Type B pancreatic cell (in vitro differentiated cells): ENCODE data around the gene AKAP13. TPM values are rescaled to one million over a fixed set of nuclear protein-coding genes. Genes with fewer than 3 reads are reported as not detected.

Experiments used
- DNase-seq: peaks from one replicate; pipeline ENCODE4 v3.0.0; 2021; ENCODE audit warnings: mixed read lengths; ENCODE audit not compliant: unreplicated experiment; ENCODE audit errors: extremely low spot score
- H3K27ac Mint-ChIP-seq: 2 replicates; pipeline ENCODE4 v1.8.0; 2021; ENCODE audit warnings: mild to moderate bottlenecking, mixed read lengths
- H3K27me3 Mint-ChIP-seq: 2 replicates; pipeline ENCODE4 v1.8.0; 2021; ENCODE audit warnings: mixed read lengths
- H3K36me3 Mint-ChIP-seq: 2 replicates; pipeline ENCODE4 v1.8.0; 2021; ENCODE audit warnings: mixed read lengths
- H3K4me1 Mint-ChIP-seq: one replicate; pipeline ENCODE4 v1.8.0; 2021; ENCODE audit warnings: mixed read lengths; ENCODE audit not compliant: unreplicated experiment
- H3K4me3 Mint-ChIP-seq: 2 replicates; pipeline ENCODE4 v1.8.0; 2021; ENCODE audit warnings: mild to moderate bottlenecking, mixed read lengths
- H3K9me3 Mint-ChIP-seq: 2 replicates; pipeline ENCODE4 v1.8.0; 2021; ENCODE audit warnings: mixed read lengths
- CTCF ChIP-seq: fragments of 200-600 bp; sonication (generic); conservative IDR thresholded peaks from 2 replicates; pipeline ENCODE4 v1.5.0; 2021; ENCODE audit warnings: antibody characterized with exemption, mild to moderate bottlenecking
- total RNA-seq: library from RNA; stranded (reverse); gene quantifications from 2 replicates; pipeline ENCODE4 v1.2.1, GENCODE V29; 2021; ENCODE audit warnings: low replicate concordance

The AKAP13 gene
- total RNA-seq, 1 donor from 2014 or later: 75.7 TPM

- Mint-ChIP-seq H3K36me3 (peaks cover 25% of the 10 kb centered on the region), H3K27ac (no peak overlapping the region), H3K4me1 (no peaks in the 10 kb centered on the region), H3K4me3 (no peak overlapping the region), H3K27me3 (no peaks in the 10 kb centered on the region), H3K9me3 (no peaks in the 10 kb centered on the region)
- no peak for TF ChIP-seq CTCF
- no peak for DNase-seq
These were observed 169.9 kb downstream of the AKAP13 start for GRCh38 chr15:85550283-85550682.

- Mint-ChIP-seq H3K36me3 (peaks cover 20% of the 10 kb centered on the region), H3K27ac (peak overlapping the region; percentile 6), H3K4me1 (no peaks in the 10 kb centered on the region), H3K9me3 (no peaks in the 10 kb centered on the region), H3K27me3 (no peaks in the 10 kb centered on the region), H3K4me3 (no peak overlapping the region)
- no peak for DNase-seq
- no peak for TF ChIP-seq CTCF
These were observed 170.9 kb downstream of the AKAP13 start for GRCh38 chr15:85551221-85551832.

GRCh38 chr15:85554852-85555521, 174.6 kb downstream of the AKAP13 start:
- no peak overlapping the region for H3K4me3 Mint-ChIP-seq
- H3K4me1 Mint-ChIP-seq: peaks cover 14% of the 10 kb centered on the region
- no peaks in the 10 kb centered on the region for H3K27me3 Mint-ChIP-seq
- no peak for TF ChIP-seq CTCF
- H3K36me3 Mint-ChIP-seq: peaks cover 22% of the 10 kb centered on the region
- no peak for DNase-seq
- no peaks in the 10 kb centered on the region for H3K9me3 Mint-ChIP-seq
- H3K27ac Mint-ChIP-seq: no peak overlapping the region

- no peak for DNase-seq
- H3K27ac Mint-ChIP-seq: no peak overlapping the region
- no peak for TF ChIP-seq CTCF
- no peak overlapping the region for H3K4me3 Mint-ChIP-seq
- peaks cover 19% of the 10 kb centered on the region for H3K36me3 Mint-ChIP-seq
- peaks cover 14% of the 10 kb centered on the region for H3K4me1 Mint-ChIP-seq
- no peaks in the 10 kb centered on the region for H3K27me3 Mint-ChIP-seq
- no peaks in the 10 kb centered on the region for H3K9me3 Mint-ChIP-seq
These were observed 175.6 kb downstream of the AKAP13 start for GRCh38 chr15:85555875-85556617.

- DNase-seq: no peak
- no peak overlapping the region for H3K27ac Mint-ChIP-seq
- peaks cover 19% of the 10 kb centered on the region for H3K36me3 Mint-ChIP-seq
- H3K4me3 Mint-ChIP-seq: no peak overlapping the region
- H3K27me3 Mint-ChIP-seq: no peaks in the 10 kb centered on the region
- no peaks in the 10 kb centered on the region for H3K9me3 Mint-ChIP-seq
- TF ChIP-seq CTCF: no peak
- H3K4me1 Mint-ChIP-seq: peaks cover 14% of the 10 kb centered on the region
These were observed 176.2 kb downstream of the AKAP13 start for GRCh38 chr15:85556618-85556895.
